Muscle of arm (tissue), 12 donors: ENCODE measurements around the gene GADL1. TPM values are rescaled to one million over a fixed set of nuclear protein-coding genes. Genes with fewer than 3 reads are reported as not detected.

Experiments used
- DNase-seq: peaks from one replicate; pipeline ENCODE4 v3.0.0-alpha.2; 2013
- polyA plus RNA-seq, 12 donors: library from polyadenylated mRNA; unstranded; fragments of 120-200 nt; gene quantifications; one replicate each; pipeline ENCODE4 v1.2.1, GENCODE V29; 2013; ENCODE audit not compliant: insufficient read length in 12 of 12

The GADL1 gene
- polyA plus RNA-seq, 12 donors: 6.7 to 40.1 (median 25.9) TPM; not detected in 1

GRCh38 chr3:30764281-30764680 is 130.2 kb downstream of the GADL1 start:
- no peak for DNase-seq

GRCh38 chr3:30761374-30761773 is 133.1 kb downstream of the GADL1 start:
- no peak for DNase-seq

- DNase-seq: no peak
Measured at GRCh38 chr3:30760737-30761136, 133.7 kb downstream of the GADL1 start.

GRCh38 chr3:30760040-30760695 is 134.3 kb downstream of the GADL1 start:
- DNase-seq: no peak

GRCh38 chr3:30756218-30756617 is 138.2 kb downstream of the GADL1 start:
- DNase-seq: no peak

- DNase-seq: peak; percentile 44
Measured at GRCh38 chr3:30754426-30754825, 140.0 kb downstream of the GADL1 start.

GRCh38 chr3:30753766-30754165 is 140.7 kb downstream of the GADL1 start:
- DNase-seq: no peak

GRCh38 chr3:30752970-30753369 is 141.5 kb downstream of the GADL1 start:
- DNase-seq: no peak

- no peak for DNase-seq
Measured at GRCh38 chr3:30752491-30752890, 142.0 kb downstream of the GADL1 start.

GRCh38 chr3:30751610-30752299 is 142.7 kb downstream of the GADL1 start:
- DNase-seq: peak; percentile 45

- no peak for DNase-seq
Measured at GRCh38 chr3:30750967-30751366, 143.5 kb downstream of the GADL1 start.

GRCh38 chr3:30749230-30749629 is 145.2 kb downstream of the GADL1 start:
- DNase-seq: no peak

GRCh38 chr3:30747771-30748281 is 146.6 kb downstream of the GADL1 start:
- DNase-seq: no peak

- no peak for DNase-seq
Measured at GRCh38 chr3:30743641-30744317, 150.7 kb downstream of the GADL1 start.

GRCh38 chr3:30742796-30743619 is 151.5 kb downstream of the GADL1 start:
- DNase-seq: no peak

- no peak for DNase-seq
Measured at GRCh38 chr3:30741889-30742288, 152.6 kb downstream of the GADL1 start.

- no peak for DNase-seq
Measured at GRCh38 chr3:30738605-30739004, 155.9 kb downstream of the GADL1 start.

GRCh38 chr3:30737743-30738499 is 156.5 kb downstream of the GADL1 start:
- DNase-seq: no peak

- DNase-seq: no peak
Measured at GRCh38 chr3:30733696-30734095, 160.8 kb downstream of the GADL1 start.

- DNase-seq: no peak
Measured at GRCh38 chr3:30733209-30733608, 161.3 kb downstream of the GADL1 start.

- DNase-seq: no peak
Measured at GRCh38 chr3:30730967-30731366, 163.5 kb downstream of the GADL1 start.
